D721Med (cell line): ENCODE measurements around the gene CDK5R2.
A peak's percentile ranks its signal among the peaks of the same experiment; 100 is the strongest.

Experiments used
- DNase-seq: peaks from one replicate; pipeline ENCODE4 v3.0.0; 2011; ENCODE audit warnings: low spot score; ENCODE audit not compliant: insufficient read length
- FAIRE-seq: peaks from 2 replicates; lab custom pipeline; 2011; peaks lifted over from hg19 to GRCh38; lab: Jason Lieb, UNC
- CTCF ChIP-seq: IDR thresholded peaks from 2 replicates; pipeline ENCODE4 v1.5.1; 2012; ENCODE audit warnings: mild to moderate bottlenecking, control low read depth; ENCODE audit not compliant: insufficient read depth; ENCODE audit errors: missing control alignments

The CDK5R2 gene

GRCh38 chr2:218984239-218985020 lies 25.0 kb downstream of the CDK5R2 start:
- DNase-seq (peak; percentile 63), FAIRE-seq (no peak)
- TF ChIP-seq CTCF: no peak

DNA sequence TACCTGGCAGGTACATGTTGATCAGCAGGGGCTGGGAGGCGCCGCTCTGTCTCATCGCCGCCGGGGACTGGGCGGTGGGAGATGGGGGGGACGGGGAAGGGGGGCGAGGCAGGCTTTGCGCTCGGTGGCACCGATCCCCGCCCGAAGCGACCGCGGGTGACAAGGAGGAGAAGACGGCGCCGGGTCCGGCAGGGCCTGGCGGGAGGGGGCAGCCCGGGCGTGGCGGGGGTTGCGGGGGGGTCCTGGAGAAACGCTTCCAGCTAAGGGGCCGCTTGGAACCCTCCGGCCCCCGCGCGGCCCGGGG lies 25.5 kb downstream of the CDK5R2 start, which contains the start of gene FEV:
TSS of gene FEV (minus strand) at position 164 of the 304 bp plus-strand sequence. CDS start at position 55, 109 bp downstream.
- no peak for TF ChIP-seq CTCF
- DNase-seq: peak; percentile 47
- FAIRE-seq: no peak

DNA sequence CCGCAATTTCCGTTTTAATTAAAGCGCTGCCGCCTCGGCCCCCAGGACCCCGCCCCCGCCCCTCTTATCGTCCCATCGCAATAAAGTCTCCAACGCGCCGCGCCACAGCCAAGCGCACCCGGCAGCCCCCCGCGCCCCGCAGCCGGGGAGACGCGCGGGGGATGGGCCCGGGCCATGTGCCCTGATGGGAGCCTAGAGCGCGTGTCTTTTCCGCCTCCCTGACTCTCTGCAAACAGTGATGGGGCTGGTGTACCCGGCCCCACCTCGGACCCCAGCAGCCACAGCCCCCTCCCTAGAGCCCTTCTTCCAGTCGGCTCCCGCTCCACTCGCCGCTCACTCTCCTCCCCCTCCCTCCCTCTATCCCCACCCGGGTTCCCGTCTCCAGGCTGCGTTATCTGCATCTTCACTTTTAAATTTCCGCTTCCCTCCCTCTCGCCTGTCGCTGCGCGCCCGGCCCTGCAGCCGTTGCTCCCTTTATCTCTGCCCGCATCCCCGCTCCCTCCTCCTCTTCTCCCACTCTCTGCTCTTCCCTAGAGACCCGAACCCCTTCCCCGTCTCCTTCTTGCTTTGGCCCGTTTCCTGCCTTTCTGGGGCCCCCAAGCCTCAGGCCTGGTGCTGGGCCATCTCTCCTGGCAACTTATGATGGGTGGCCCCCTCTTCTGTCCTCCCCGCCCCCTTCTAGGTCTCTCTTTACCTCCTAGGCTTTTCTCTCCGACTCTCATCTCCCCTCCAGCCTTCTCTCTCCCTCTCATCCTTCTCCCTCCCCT lies 26.0 kb downstream of the CDK5R2 start:
- FAIRE-seq (no peak), DNase-seq (peak; percentile 59)
- TF ChIP-seq CTCF: no peak

- DNase-seq (peak; percentile 15), FAIRE-seq (no peak)
Observed at GRCh38 chr2:218986148-218986761, 26.8 kb downstream of the CDK5R2 start.

DNA sequence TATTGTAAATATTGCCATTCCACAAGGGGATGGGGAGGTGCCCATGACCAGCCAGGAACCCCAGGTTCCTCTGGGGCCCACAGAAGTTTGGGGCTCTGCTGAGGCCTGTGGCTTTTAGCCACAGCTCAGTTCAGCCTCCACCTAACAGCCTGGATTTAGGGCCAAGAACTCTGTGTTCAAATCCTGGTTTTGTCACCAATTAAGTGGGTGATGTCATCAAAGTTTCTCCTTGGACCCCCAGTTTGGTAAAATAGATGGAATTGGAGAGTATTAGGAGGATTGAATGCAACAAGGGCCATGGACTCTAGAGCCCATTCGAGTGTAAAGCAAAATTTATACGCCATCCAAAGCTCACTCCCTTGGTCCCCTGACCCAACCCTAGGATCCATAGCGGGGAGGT lies 28.7 kb downstream of the CDK5R2 start:
- no peak for TF ChIP-seq CTCF
- DNase-seq (no peak), FAIRE-seq (no peak)

More at GRCh38 chr2:218986148-218986761, 26.8 kb downstream of the CDK5R2 start:
- TF ChIP-seq CTCF: no peak

DNA sequence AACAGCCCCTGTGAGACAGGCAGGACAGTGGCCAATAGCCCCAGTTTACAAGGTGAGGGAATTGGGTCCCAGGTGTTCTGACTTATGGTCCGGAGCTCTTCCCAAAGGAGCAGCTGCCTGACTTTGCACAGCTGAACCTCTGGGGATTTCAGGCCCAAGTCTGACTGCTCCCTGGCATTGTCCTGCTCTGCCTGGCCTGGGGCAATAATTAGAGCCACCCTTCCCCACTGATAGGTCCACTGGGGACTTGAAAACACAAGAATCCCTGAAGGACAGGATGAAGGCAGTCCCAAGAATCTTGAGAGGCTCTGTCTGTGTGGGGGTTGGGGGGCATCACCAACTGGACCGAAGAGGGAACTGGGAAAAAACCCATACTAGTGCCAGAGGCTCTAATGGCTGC lies 29.2 kb downstream of the CDK5R2 start:
- FAIRE-seq: no peak
- TF ChIP-seq CTCF: no peak

More for the DNA sequence above, 29.2 kb downstream of the CDK5R2 start:
- no peak for DNase-seq
